HepG2 (cell line): ENCODE data around the gene PRR11. TPM values are rescaled to one million over a fixed set of nuclear protein-coding genes. Genes with fewer than 3 reads are reported as not detected.
A peak's percentile ranks its signal among the peaks of the same experiment; 100 is the strongest.

Experiments used
- AGO1 ChIP-seq: fragments of 200-400 bp; formaldehyde crosslinking; IDR thresholded peaks from 2 replicates; pipeline ENCODE4 v1.6.1; 2017; ENCODE audit warnings: mild to moderate bottlenecking, low read depth, low read length, moderate library complexity; ENCODE audit not compliant: poor library complexity, severe bottlenecking
- CEBPZ ChIP-seq: IDR thresholded peaks from 2 replicates; pipeline ENCODE4 v1.6.1; 2012; ENCODE audit warnings: low read length, improper control_type of control experiment
- DPF2 ChIP-seq: sonication (generic); formaldehyde crosslinking; IDR thresholded peaks from 2 replicates; pipeline ENCODE4 v1.4.0; 2020; ENCODE audit warnings: mild to moderate bottlenecking, low read depth, missing genetic modification reagents, borderline replicate concordance
- ELK4 ChIP-seq: sonication (generic); formaldehyde crosslinking; IDR thresholded peaks from 2 replicates; pipeline ENCODE4 v1.9.0; 2021; ENCODE audit warnings: missing genetic modification reagents, borderline replicate concordance
- HNRNPK ChIP-seq: fragments of 200-400 bp; formaldehyde crosslinking; IDR thresholded peaks from 2 replicates; pipeline ENCODE4 v1.6.1; 2018; ENCODE audit warnings: low read length, low read depth, moderate library complexity, mild to moderate bottlenecking; ENCODE audit not compliant: poor library complexity, severe bottlenecking
- NBN ChIP-seq: fragments of 450-650 bp; conservative IDR thresholded peaks from 2 replicates; pipeline ENCODE4 v1.6.1; 2017
- NKX3-1 ChIP-seq: sonication (generic); formaldehyde crosslinking; IDR thresholded peaks from 2 replicates; pipeline ENCODE4 v1.5.0; 2020; ENCODE audit warnings: missing genetic modification reagents
- NR2F1 ChIP-seq, 2 experiments: fragments of 450-650 bp in 1 of 2; formaldehyde crosslinking in 1 of 2; IDR thresholded peaks; 2 replicates each; pipeline versions ENCODE4 v1.5.0 to v1.6.1; 2016 to 2020; ENCODE audit warnings: mild to moderate bottlenecking in 1 of 2, missing compliant biosample characterization in 1 of 2, missing genetic modification reagents in 1 of 2, moderate library complexity in 1 of 2
- PBX3 ChIP-seq: sonication (generic); formaldehyde crosslinking; IDR thresholded peaks from 2 replicates; pipeline ENCODE4 v1.8.1; 2023; ENCODE audit warnings: missing genetic modification reagents, inconsistent platforms, borderline replicate concordance
- POLR2A ChIP-seq, 2 experiments: IDR thresholded peaks; 2 replicates each; pipeline ENCODE4 v1.6.1; 2011; ENCODE audit warnings: low read depth in 2 of 2, low read length in 2 of 2, mild to moderate bottlenecking in 1 of 2, moderate library complexity in 1 of 2; ENCODE audit not compliant: insufficient read depth in 1 of 2
- SNRNP70 ChIP-seq: fragments of 200-400 bp; formaldehyde crosslinking; IDR thresholded peaks from 2 replicates; pipeline ENCODE4 v1.6.1; 2017; ENCODE audit warnings: mild to moderate bottlenecking, low read depth, low read length, moderate library complexity
- ZBTB44 ChIP-seq: sonication (generic); formaldehyde crosslinking; IDR thresholded peaks from 2 replicates; pipeline ENCODE4 v1.4.0; 2020; ENCODE audit warnings: missing genetic modification reagents
- ZIK1 ChIP-seq: sonication (generic); formaldehyde crosslinking; IDR thresholded peaks from 2 replicates; pipeline ENCODE4 v1.5.0; 2020; ENCODE audit warnings: mild to moderate bottlenecking, low read depth, missing genetic modification reagents, borderline replicate concordance
- ZNF3 ChIP-seq: IDR thresholded peaks from 2 replicates; pipeline ENCODE4 v1.7.0; 2017; ENCODE audit warnings: inconsistent platforms
- ZNF772 ChIP-seq: sonication (generic); formaldehyde crosslinking; IDR thresholded peaks from 2 replicates; pipeline ENCODE4 v1.5.0; 2020; ENCODE audit warnings: mild to moderate bottlenecking, missing genetic modification reagents
- ZSCAN29 ChIP-seq: sonication (generic); formaldehyde crosslinking; conservative IDR thresholded peaks from 2 replicates; pipeline ENCODE4 v1.4.0; 2020; ENCODE audit warnings: mild to moderate bottlenecking, missing genetic modification reagents
- polyA plus RNA-seq, 8 experiments: library from polyadenylated mRNA; depleted of rRNA in 3 of 8; stranded (reverse) in 7 of 8; unstranded in 1 of 8; fragments of >200 nt; fragmentation: Illumina TruSeq in 4 of 8; extraction: Trizol in 4 of 8; gene quantifications; 2 replicates each; pipeline versions ENCODE4 v1.2.1 to v1.2.3, GENCODE V29; 2011 to 2016; ENCODE audit warnings: low read depth in 4 of 8, missing spikeins in 1 of 8, mixed read lengths in 1 of 8; ENCODE audit not compliant: insufficient read depth in 1 of 8
- total RNA-seq, 5 experiments: library from RNA; depleted of rRNA; stranded (reverse); fragments of >200 nt; fragmentation: Illumina TruSeq; extraction: Trizol; gene quantifications; 2 replicates each; pipeline ENCODE4 v1.2.3, GENCODE V29; 2016; ENCODE audit warnings: low read depth in 1 of 5
- TF ChIP-seq, protein P1 (sequence below): sonication (generic); formaldehyde crosslinking; IDR thresholded peaks from 2 replicates; pipeline ENCODE4 v1.5.1; 2020; ENCODE audit warnings: missing genetic modification reagents, mild to moderate bottlenecking, borderline replicate concordance
- TF ChIP-seq, protein P2 (sequence below): sonication (generic); formaldehyde crosslinking; IDR thresholded peaks from 2 replicates; pipeline ENCODE4 v1.4.0; 2020; ENCODE audit warnings: low read depth, mild to moderate bottlenecking, missing genetic modification reagents

Gene PRR11
- total and polyA plus RNA-seq, 2 of the 13 experiments (the other 11 are each of a cell fraction or from before 2014, with no cell fraction given): 35.7 to 39.2 TPM

- TF ChIP-seq NR2F1 (CRISPR knock-in tag; IDR thresholded peaks at IDR 0.05): peak in 1 of 2 experiments; percentile 44; a peak in 1 of 4 replicates
- TF ChIP-seq ZNF772: peak; percentile 99
- TF ChIP-seq ZSCAN29 (CRISPR knock-in tag): peak; percentile 84; the same call in 1 of the 2 replicates
- TF ChIP-seq NKX3-1 (CRISPR knock-in tag): no peak; the same call in none of the 2 replicates
- TF ChIP-seq CEBPZ: no peak
- TF ChIP-seq NBN: no peak
- TF ChIP-seq HNRNPK: peak; percentile 94
- no peak for TF ChIP-seq ZBTB44 (CRISPR knock-in tag)
- no peak for TF ChIP-seq SNRNP70
- TF ChIP-seq, protein P1, sequence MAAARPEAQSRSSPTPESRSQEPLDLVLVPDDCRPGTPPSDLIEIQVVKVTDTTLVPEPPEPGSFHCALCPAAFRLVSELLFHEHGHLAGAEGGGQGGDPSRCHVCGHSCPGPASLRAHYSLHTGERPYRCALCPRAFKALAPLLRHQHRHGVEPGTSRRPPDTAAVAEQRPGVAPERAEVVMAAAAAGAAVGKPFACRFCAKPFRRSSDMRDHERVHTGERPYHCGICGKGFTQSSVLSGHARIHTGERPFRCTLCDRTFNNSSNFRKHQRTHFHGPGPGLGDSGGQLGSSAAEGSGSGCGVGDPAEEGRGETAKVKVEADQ (CRISPR knock-in tag): peak; percentile 94; the same call in 1 of the 2 replicates
- TF ChIP-seq ZIK1 (CRISPR knock-in tag): peak; percentile 49; the same call in 1 of the 2 replicates
- TF ChIP-seq DPF2 (CRISPR knock-in tag): no peak
- peak in 1 of 2 experiments; percentile 74 for TF ChIP-seq POLR2A (IDR thresholded peaks at IDR 0.05; ENCODE audit: insufficient read depth in 1 of 2, low read depth in 2 of 2, low read length in 2 of 2)
- no peak for TF ChIP-seq ELK4
- no peak for TF ChIP-seq PBX3 (CRISPR knock-in tag)
- TF ChIP-seq, protein P2, sequence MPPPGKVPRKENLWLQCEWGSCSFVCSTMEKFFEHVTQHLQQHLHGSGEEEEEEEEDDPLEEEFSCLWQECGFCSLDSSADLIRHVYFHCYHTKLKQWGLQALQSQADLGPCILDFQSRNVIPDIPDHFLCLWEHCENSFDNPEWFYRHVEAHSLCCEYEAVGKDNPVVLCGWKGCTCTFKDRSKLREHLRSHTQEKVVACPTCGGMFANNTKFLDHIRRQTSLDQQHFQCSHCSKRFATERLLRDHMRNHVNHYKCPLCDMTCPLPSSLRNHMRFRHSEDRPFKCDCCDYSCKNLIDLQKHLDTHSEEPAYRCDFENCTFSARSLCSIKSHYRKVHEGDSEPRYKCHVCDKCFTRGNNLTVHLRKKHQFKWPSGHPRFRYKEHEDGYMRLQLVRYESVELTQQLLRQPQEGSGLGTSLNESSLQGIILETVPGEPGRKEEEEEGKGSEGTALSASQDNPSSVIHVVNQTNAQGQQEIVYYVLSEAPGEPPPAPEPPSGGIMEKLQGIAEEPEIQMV (CRISPR knock-in tag): no peak; the same call in 1 of the 2 replicates
- TF ChIP-seq AGO1: peak; percentile 89
- TF ChIP-seq ZNF3 (CRISPR knock-in tag): no peak
Observed at GRCh38 chr17:59106463-59107305, 48.9 kb upstream of the PRR11 start, which contains the start of gene TRIM37 (continued).
